ENCODE measurements around the gene STXBP5. TPM values are rescaled to one million over a fixed set of nuclear protein-coding genes. Genes with fewer than 3 reads are reported as not detected.

Gene STXBP5
- total and polyA plus RNA-seq, 9 of the 15 experiments (the other 6 are each of a cell fraction or from before 2014, with no cell fraction given) = 23.3 to 172 (median 71.5) TPM

GRCh38 chr6:147200711-147201110 lies 3.5 kb upstream of the STXBP5 start (continued):
- TF ChIP-seq MLX (CRISPR knock-in tag; conservative IDR thresholded peaks at IDR 0.05) (0 out of 4 replicates have a peak, but pooled peaks of 1 of the 2 experiments have one; percentile 36), HMGXB4 (CRISPR knock-in tag; IDR thresholded peaks at IDR 0.05) (no peak), ZNF282 (CRISPR knock-in tag; IDR thresholded peaks at IDR 0.05) (no peak), ZFPM2 (CRISPR knock-in tag; IDR thresholded peaks at IDR 0.05) (no peak), CTBP1 (IDR thresholded peaks at IDR 0.05; ENCODE audit: borderline replicate concordance) (no peak), GABPA (tag; conservative IDR thresholded peaks at IDR 0.05; ENCODE audit: low read depth) (no peak), GATAD2A (IDR thresholded peaks at IDR 0.05) (no peak), ATF3 (IDR thresholded peaks at IDR 0.05) (peak; percentile 93), ATF3 (CRISPR knock-in tag; conservative IDR thresholded peaks at IDR 0.05) (no peak), ZNF830 (CRISPR knock-in tag; IDR thresholded peaks at IDR 0.05) (no peak), CEBPG (CRISPR knock-in tag; IDR thresholded peaks at IDR 0.05) (no peak), CEBPG (tag; conservative IDR thresholded peaks at IDR 0.05 in 1 of 2, IDR thresholded peaks at IDR 0.05 in 1 of 2) (peak; percentile 70 to 82), SMARCA4 (IDR thresholded peaks at IDR 0.05) (no peak), POLR2AphosphoS2 (IDR thresholded peaks at IDR 0.05; ENCODE audit: low read length) (no peak), TRIM28 (IDR thresholded peaks at IDR 0.05) (no peak), FOXM1 (IDR thresholded peaks at IDR 0.05; ENCODE audit: low read depth) (no peak), FOXM1 (CRISPR knock-in tag; IDR thresholded peaks at IDR 0.05; ENCODE audit: low read depth) (no peak), L3MBTL2 (IDR thresholded peaks at IDR 0.05) (no peak), ZBTB5 (IDR thresholded peaks at IDR 0.05) (no peak), TRIM25 (IDR thresholded peaks at IDR 0.05; ENCODE audit: borderline replicate concordance) (no peak), E2F6 (IDR thresholded peaks at IDR 0.05; ENCODE audit: borderline replicate concordance in 1 of 2, extremely low read depth in 1 of 2, insufficient read depth in 1 of 2, insufficient read length in 1 of 2, low read depth in 1 of 2, low read length in 1 of 2, poor library complexity in 1 of 2, severe bottlenecking in 1 of 2) (no peak)

All from K562 (cell line).